ENCODE results near the gene ADRB2.
A peak's percentile ranks its signal among the peaks of the same experiment; 100 is the strongest.
"Not testable (repeated sequence)": the region's sequence is repeated elsewhere in the genome, so short reads cannot be mapped to it uniquely, and the experiment has no call there.

The ADRB2 gene

DNA sequence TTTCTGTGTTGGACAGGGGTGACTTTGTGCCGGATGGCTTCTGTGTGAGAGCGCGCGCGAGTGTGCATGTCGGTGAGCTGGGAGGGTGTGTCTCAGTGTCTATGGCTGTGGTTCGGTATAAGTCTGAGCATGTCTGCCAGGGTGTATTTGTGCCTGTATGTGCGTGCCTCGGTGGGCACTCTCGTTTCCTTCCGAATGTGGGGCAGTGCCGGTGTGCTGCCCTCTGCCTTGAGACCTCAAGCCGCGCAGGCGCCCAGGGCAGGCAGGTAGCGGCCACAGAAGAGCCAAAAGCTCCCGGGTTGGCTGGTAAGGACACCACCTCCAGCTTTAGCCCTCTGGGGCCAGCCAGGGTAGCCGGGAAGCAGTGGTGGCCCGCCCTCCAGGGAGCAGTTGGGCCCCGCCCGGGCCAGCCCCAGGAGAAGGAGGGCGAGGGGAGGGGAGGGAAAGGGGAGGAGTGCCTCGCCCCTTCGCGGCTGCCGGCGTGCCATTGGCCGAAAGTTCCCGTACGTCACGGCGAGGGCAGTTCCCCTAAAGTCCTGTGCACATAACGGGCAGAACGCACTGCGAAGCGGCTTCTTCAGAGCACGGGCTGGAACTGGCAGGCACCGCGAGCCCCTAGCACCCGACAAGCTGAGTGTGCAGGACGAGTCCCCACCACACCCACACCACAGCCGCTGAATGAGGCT is at the start of gene ADRB2:
ADRB2 (plus strand) TSS at position 559 of the 686 bp plus-strand sequence. CDS start 221 bp downstream, outside the sequence.
- DNase-seq = peak; percentile 69 to 84 (median 76)

DNA sequence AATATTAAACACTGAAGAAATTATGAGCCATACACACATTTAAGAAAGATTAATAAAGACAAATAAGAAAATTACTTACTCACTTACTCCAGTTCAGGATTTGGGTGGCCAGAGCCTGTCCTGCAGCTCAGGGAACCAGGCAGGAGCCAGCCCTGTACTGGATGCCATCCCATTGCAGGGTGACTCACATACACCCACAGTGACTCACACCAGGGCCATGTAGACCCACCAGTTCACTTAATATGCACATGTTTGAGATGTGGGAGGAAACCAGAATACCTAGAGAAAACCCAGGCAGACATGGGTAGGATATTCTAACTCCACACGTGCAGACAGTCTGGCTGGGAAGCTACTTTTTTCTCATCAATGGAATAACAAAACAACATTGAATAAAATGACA is 49.6 kb upstream of the ADRB2 start:
- no peak for DNase-seq

DNA sequence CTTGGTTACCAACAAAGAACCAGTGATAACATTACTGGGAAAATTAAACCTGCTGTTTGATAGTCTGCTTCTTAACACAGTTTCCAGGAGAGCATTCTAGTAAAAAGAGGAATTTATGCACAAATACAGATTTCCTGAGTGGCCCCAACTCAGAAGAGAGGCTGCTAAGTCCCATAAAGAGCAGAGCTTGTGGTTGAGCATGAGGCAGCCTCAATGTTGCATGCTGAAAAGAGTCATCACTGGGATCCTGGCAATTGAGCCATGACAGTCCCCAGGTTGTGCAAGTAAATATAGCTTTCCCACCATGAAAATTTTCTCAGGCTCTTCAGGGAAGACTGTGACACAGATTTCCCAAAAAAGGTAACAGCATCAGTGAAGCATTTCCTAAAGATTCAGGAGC is 47.5 kb upstream of the ADRB2 start:
- no peak for DNase-seq

DNA sequence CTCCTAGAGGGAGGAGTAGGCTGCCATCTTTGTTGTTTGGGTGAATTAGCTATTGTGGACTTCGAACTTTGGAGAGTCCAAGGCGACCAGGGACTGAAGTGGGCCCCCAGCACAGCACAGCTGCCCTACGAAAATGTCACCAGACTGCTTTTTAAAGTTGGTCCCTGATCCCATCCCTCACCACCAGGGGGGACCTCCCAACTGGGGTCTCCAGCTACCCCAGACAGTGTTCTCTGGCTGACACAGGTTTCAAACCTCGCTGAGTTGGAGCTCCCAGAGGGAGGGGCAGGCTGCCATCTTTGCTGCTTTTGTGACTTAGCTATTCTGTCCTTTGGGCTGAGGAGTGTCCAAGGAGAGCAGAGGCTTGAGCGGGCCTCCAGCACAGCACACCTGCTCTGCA is 45.7 kb upstream of the ADRB2 start:
- no peak for DNase-seq

DNA sequence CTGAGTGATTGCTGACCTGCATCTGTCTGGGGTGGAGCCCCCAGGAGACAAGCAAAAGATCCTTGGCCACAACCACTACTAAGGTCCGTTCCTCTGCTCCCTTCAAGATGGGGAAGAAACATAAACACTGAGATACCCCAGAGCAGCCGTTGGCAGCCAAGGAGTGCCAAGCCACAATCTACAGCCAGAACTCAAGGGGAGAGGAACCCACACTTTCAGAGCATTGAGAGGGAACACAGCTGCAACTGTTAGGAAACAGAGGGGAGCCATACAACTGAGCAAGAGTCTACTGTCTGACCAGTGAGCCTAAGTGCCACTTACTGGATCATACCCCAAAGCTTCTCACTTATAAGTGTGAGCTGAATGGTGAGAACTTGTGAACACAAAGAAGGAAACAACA is 44.6 kb upstream of the ADRB2 start:
- DNase-seq = no peak

DNA sequence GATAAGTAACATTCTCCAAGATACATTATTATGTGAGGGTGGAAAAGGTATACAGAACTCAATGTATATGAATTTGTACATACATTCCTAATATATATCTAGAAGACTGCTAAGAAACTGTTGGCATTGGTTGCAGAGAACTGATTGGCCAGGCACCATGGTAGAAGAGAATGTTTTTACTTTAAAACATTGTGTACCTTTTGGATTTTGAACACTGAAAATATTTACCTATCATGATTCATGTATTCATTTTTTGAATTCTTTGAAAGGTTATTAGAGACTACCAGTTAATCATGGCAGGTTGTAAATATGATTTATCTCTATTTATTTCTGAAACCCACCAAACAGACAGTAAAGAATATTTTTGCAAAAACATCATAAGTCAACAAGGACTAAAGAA is 41.2 kb upstream of the ADRB2 start:
- no peak for DNase-seq

DNA sequence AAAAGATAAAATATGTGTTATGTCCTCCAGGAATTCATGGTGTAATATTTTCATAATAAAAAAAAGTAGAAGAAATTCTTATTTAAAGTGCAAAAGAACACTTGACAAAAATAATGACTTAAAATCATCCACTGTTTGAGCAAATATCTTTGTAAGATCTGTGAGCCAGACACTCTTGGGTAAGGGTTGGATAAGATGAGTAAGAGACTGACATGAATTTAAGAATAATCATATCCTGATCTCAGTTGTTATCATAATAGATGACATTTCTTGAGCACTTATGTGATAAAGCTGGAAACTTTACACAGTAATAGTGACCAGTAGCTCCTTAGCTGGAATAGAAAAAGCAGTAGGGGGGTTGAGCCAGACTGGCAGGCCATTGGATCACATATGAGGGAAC is 40.0 kb upstream of the ADRB2 start:
- DNase-seq = no peak

DNA sequence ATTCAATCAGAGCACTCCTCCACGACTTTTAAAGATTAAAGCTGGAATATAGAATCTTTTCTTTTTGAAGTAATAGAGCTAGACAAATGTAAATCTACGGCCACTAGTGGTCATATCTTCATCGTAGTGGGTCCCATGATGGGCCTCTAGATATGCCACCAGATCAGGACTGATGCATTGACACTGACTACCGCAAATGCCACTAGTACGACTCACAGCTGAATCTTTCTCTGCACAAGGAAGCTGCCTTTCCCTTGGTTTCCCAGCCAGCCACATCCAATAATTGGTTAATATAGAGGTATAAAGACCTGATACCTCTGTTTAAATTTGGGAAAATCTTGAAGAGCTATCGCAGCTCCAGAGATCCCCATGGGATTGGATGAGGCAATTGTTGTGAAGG is 37.8 kb upstream of the ADRB2 start:
- DNase-seq = no peak

DNA sequence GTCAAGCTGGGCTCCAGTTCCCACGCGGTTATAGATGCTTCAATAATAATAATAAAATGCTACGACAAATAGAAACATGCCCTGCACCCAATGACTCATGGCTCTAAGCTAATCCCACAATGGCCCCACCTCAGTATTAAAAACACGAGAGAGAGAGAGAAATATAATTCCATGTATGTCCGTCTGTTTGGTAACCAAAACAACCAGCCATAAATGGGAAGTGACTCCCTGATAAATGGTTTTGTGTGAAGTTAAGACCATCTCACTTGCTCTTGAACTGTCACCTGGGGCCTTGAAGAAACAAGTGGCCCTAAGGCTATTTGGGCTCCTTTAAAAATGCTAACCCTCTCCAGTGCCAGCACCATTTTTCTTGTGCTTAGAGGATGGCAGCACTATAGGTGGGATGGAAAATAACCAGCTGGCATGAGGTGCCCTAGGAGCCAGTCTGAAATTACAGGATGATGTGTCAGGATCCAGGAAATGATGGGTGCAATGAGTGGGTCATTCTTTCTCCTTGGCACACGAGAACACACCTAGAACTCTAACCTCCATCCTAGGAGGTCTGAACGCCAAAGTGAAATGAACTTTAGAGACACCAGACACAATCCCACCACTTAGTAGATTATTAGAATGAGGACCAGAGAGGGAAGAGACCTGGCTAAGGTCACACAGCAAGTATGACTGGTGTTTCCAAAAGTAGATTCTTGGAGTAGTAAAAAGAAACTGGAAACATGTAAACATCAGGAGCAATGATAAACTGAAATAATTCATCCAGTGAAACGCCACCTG is 35.7 kb upstream of the ADRB2 start:
- DNase-seq = no peak

DNA sequence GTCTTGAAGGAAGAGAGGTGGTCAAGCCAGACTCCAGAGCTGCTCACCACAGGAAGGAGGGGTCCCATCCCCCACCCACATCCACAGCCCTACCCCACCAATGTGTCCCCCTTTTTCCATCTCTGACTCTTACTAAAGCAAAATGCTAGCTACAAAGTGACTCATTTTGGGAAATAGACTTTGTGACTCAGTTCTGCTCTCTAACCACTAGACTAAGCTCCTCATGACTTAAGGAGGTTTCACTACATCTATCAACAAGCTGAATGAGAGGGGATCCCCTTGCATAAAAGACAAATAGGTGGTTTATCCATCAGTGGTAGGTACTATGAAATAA is 35.1 kb upstream of the ADRB2 start:
- no peak for DNase-seq

DNA sequence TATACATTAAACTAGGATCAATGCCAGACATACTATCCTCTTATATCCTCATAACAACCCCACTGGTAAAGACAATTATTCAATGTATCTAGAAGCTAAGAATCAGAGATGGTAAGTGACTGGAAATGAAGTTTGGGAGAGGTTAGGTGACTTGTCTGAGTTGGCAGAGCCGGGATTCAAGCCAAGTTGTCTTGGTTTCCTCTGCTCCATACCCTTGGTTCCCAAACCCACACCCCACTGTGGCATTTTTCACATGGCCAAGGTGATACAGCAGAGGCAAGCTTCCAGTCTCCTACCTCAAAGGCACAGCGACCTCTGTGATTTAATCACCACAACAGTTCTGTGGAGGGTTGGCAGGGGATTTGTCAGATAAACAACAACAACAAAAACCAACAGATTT is 34.7 kb upstream of the ADRB2 start:
- DNase-seq = no peak

DNA sequence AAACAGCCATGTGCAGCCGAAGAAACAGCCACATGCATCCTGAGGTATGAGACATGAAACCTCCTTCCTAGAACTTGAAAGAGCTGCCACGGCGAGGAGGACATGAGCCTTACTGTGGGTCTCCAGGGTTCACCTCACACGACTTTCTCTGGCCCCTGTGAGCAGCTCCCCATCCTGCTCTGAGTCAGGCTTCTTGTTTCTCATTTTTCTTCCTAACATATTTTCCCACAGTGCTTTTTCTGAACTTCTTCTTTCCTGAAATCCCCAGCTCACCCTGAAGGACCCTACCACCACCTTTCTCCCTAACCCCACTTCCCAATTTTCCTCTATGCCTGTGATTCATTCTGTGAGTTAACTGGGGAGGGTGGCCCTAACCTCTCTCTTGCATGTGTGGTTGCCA is 33.7 kb upstream of the ADRB2 start:
- no peak for DNase-seq

DNA sequence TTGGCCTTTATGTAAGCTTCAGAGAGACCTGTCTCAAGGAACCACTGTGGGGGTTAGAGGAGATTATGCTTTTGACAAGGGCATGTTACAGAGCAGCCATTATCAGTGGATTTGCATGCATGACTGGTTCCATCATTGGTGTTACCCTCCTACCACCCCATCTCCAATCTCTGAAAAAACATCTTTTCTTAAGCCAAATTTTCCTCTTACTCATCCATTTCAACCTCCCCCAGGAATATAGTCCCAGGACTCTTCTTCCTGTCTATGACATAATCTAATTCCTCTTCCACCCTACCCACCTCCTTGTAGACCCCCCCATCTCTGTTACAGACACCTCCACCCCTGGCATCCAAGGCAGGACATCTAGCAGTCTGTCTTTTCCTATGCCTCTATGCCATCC is 33.1 kb upstream of the ADRB2 start:
- no peak for DNase-seq

DNA sequence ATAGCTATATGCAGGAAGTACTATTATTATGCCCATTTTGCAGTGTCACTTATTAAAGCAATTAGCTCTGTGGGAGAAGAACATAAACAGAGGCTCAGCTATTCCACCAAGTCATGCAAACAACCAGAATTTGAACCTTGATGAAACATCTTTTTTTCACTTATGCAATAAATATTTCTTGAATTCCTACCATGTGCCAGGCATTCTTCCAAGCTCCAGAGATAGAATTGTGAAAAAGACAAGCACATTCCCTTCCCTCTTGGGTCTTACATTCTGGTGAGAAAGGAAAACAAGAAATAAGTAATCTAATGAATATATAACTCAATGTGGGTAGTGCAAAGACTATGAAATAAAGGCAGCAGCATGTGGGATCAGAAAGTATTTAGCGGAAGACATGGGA is 32.1 kb upstream of the ADRB2 start:
- no peak for DNase-seq

DNA sequence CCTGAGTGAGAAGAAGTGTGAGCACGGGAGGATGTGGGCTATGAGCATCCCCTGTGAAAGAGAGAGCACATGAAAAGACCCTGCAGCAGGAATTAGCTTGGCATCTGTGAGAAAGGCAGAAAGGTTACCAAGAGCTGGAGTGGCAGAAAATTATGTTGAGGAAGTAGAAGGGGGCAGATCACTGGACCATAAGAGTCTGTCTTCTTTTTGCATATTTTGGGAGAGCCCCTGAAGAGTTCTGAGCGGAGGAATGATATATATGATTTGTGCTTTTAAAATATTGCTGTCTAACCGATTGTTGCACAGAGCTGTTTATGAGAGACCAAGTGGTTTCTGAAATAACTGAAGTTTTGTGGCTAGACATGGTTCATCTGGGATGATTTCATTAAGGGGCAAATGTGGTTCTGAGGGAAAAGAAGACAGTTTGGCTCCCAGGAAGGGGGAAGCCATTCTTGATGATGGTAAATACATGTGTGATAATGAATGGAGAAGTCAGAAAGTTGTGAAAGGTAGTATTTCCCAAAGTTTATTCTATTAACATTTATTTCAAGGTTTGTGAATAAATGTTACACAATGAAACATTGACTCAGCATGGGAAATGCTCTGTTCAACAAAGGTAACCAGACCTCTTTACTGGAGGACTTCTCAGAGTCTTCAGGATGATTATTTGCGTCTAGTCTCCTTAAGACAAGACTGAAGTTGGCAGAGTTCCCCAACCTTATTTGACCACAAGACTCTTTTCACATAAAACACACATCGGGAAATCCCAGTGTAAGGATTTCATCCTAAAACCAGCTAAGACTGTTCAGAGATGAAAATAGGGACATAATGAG is 31.5 kb upstream of the ADRB2 start:
- DNase-seq = no peak

DNA sequence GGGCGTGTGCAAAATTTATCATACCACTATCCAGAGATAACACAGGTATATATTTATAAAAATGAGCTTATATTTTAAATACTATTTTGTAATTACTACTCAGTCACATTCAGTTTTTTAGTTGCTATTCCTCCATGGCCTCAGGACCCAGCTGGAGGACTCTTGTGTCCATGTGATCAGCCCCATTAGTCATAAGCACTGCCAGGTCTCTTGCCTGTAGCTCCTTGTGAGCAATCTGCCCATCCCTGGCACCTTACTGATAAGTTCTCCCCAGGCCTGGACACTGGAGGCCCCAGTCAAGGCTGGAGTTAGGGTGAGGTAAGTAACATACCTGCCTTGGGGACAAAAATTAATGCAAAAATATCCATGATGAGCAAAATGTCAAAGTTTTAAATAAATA is 29.5 kb upstream of the ADRB2 start:
- no peak for DNase-seq

DNA sequence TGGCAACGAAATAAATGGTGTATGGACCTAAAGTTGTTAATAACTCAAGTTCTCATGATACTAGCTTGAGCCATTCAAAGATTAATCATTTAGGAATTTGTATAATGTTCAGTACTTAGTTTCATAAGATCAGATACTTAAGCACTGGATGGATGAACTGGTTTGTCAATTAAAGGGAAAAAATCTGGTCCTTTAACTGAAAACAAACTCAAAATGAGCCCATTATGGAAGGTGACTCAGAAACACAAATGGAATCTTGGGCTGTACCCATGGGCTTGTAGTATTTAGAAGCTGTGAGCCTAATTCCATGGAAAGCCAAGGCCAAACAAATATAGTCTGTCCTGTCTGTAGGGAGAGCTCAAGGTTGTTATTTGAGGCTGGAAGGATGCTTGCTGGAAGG is 27.6 kb upstream of the ADRB2 start:
- DNase-seq = no peak

DNA sequence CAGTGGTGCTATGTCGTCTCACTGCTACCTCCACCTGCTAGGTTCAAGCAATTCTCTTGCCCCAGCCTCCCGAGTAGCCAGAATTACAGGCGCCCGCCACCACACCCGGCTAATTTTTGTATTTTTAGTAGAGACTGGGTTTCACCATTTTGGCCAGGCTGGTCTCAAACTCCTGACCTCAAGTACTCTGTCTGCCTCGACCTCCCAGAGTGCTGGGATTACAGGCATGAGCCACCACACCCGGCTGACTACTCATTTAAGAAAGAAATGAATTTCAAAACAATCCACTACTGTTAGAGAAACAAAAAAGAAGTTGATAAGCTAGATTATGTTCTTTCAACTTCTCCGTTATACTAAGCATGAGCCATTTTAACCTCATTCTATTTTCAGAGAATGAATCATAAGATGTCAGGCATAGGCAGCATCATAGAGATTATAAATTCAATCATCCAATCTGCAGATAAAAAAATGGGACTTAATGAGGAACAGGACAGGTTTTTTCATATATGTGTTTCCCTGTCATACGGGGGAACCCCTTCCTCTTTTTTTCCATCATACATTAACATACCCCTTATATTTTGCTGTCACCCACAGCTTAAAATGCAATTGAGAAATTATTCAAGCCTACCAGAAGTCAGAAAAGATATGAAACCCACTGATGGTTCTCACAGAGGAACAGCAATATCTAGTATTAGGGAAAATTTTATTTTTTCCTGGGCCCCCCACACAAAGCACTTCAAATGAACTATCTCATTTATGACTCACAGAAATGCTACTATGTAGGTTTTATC is 26.5 kb upstream of the ADRB2 start:
- no peak for DNase-seq

DNA sequence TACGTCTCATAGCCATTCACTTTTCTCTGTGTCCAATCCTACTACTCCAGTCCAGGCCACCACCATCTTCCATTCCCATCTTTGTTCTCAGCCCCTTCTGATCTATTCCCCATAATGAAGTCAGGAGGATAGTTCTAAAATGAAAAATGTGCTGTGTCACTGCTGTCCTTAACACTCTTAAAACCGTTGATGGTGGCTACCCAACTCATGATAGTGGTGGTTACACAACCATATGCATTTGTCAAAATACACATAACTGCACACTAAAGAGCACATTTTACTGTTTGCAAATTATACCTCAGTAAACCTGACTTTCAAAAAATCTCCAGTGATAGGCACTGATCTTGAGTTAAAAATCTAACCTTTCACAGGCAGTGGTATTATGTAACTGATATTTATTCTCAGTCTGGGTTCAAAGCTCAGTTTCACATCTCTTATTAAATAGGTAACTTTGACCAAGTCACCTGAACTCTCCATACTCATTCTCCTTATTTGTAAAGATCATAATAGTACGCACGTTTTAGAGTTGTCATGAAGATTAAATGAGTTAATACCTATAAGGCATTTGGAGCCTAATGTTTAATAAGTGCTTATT is 24.6 kb upstream of the ADRB2 start:
- no peak for DNase-seq

DNA sequence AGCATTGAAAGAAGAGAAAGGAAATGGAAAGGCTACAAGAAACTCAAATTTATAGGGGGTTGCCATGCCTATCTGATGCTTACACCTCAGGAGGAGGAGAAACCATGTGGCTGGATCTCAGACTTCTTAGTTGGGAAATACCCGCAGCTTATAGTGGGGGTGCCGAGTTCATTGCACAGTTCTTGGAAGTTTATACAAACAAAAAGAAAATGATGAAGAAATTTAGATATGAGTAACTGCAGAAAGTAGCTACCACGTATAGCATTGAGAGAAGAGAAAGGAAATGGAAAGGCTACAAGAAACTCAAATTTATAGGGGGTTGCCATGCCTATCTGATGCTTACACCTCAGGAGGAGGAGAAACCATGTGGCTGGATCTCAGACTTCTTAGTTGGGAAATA is 23.0 kb upstream of the ADRB2 start:
- DNase-seq = not testable (repeated sequence)

DNA sequence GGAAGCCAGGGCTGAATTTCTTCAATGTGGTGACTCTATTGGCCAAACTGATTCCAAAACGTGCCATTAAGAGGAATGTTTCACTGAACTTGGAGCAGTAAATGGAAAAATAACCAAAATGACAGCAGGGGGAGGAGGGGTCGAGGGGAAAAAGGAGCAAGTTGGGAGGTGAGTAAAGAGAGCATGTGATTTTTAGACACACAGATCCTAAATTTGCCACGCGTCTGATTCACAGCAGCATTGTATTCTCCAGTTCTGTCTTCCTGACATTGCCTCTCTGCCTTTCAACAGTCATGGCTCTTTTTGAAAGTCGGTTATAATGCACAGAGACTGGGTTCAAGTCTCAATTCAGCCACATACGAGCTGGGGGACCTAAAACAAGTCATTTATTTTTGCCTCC is 22.0 kb upstream of the ADRB2 start:
- no peak for DNase-seq

All from stimulated activated naive CD4-positive, alpha-beta T cell (primary cell).